ENCODE data around the gene CACNA2D2.

Gene CACNA2D2

DNA sequence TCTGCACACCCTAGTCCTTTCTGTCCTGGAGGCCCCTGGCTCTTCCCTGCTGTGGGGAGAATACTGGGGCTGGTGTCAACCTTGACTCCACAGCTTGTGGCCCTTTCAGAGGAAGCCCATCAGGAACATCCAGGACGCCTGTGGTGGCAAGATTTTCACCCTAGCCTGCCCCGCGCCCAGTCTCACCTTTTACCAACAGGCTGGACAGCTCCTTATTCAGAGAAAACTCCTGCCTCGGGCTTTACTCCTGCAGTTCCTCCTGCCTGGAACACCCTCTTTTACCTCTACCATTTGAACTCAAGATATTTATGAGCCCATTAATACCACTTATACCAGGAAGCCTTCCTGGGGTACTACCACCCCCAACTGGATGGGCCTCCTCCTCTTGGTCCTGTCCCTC, 2.7 kb upstream of the CACNA2D2 start:
- no peak overlapping the region for H3K9ac ChIP-seq (ENCODE audit: low read depth, low read length)
- no peak for ATAC-seq (ENCODE audit: insufficient read depth, low read depth)
- no peak overlapping the region for H3K27ac ChIP-seq (ENCODE audit: low read length)
- H3K4me2 ChIP-seq (ENCODE audit: insufficient read depth, low read length) = no peak overlapping the region
- TF ChIP-seq, protein P1, sequence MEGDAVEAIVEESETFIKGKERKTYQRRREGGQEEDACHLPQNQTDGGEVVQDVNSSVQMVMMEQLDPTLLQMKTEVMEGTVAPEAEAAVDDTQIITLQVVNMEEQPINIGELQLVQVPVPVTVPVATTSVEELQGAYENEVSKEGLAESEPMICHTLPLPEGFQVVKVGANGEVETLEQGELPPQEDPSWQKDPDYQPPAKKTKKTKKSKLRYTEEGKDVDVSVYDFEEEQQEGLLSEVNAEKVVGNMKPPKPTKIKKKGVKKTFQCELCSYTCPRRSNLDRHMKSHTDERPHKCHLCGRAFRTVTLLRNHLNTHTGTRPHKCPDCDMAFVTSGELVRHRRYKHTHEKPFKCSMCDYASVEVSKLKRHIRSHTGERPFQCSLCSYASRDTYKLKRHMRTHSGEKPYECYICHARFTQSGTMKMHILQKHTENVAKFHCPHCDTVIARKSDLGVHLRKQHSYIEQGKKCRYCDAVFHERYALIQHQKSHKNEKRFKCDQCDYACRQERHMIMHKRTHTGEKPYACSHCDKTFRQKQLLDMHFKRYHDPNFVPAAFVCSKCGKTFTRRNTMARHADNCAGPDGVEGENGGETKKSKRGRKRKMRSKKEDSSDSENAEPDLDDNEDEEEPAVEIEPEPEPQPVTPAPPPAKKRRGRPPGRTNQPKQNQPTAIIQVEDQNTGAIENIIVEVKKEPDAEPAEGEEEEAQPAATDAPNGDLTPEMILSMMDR (IDR thresholded peaks at IDR 0.05; ENCODE audit: borderline replicate concordance, extremely low read depth, low read length, poor library complexity, severe bottlenecking) = no peak
- no peak for TF ChIP-seq EZH2 (IDR thresholded peaks at IDR 0.05; ENCODE audit: borderline replicate concordance, low read depth, low read length, severe bottlenecking)
- H3K27me3 ChIP-seq (ENCODE audit: insufficient read depth, low read length, poor library complexity) = peaks cover 64% of the 10 kb centered on the region
- no peaks in the 10 kb centered on the region for H3K4me1 ChIP-seq (ENCODE audit: insufficient read depth, low read length)
- no peak overlapping the region for H2AFZ ChIP-seq (ENCODE audit: low read depth, low read length)
- peaks cover 27% of the 10 kb centered on the region for H4K20me1 ChIP-seq (ENCODE audit: insufficient read depth, low read length)
- no peak for DNase-seq
- no peaks in the 10 kb centered on the region for H3K36me3 ChIP-seq (ENCODE audit: insufficient read depth, low read length)
- no peaks in the 10 kb centered on the region for H3K79me2 ChIP-seq (ENCODE audit: insufficient read depth, low read length)
- H3K4me3 ChIP-seq (ENCODE audit: low read depth in 1 of 2, low read length in 2 of 2) = no peak overlapping the region
- H3K9me3 ChIP-seq (ENCODE audit: insufficient read depth, low read length, severe bottlenecking) = no peaks in the 10 kb centered on the region

DNA sequence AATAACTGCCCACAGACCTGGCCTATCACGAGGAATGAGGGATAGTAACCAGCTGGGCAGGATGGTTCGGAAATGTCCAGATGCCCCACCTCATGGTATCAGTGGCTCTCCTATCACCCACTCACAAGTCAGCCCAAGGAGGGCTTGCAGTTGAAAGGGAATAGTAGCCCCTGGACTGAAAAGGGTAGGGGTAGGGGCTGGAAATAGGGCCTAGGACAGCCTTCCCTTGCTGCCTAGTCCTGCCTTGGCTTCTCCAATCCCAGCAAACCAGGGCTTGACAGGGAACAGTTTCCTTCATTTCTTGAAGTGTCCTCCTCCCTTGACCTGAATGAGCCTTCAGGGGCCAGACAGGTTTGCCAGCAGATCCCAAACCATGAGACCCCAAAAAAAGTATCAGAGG, 1.2 kb upstream of the CACNA2D2 start:
- Histone ChIP-seq H3K9me3 (ENCODE audit: insufficient read depth, low read length, severe bottlenecking) (no peaks in the 10 kb centered on the region), H3K4me3 (ENCODE audit: low read depth in 1 of 2, low read length in 2 of 2) (no peak overlapping the region), H3K4me1 (ENCODE audit: insufficient read depth, low read length) (no peaks in the 10 kb centered on the region), H3K36me3 (ENCODE audit: insufficient read depth, low read length) (no peaks in the 10 kb centered on the region), H3K79me2 (ENCODE audit: insufficient read depth, low read length) (no peaks in the 10 kb centered on the region), H3K27me3 (ENCODE audit: insufficient read depth, low read length, poor library complexity) (peaks cover 58% of the 10 kb centered on the region), H3K27ac (ENCODE audit: low read length) (no peak overlapping the region), H3K9ac (ENCODE audit: low read depth, low read length) (no peak overlapping the region), H2AFZ (ENCODE audit: low read depth, low read length) (no peak overlapping the region), H3K4me2 (ENCODE audit: insufficient read depth, low read length) (no peak overlapping the region), H4K20me1 (ENCODE audit: insufficient read depth, low read length) (peaks cover 23% of the 10 kb centered on the region)
- no peak for ATAC-seq (ENCODE audit: insufficient read depth, low read depth)
- TF ChIP-seq, protein P1 (IDR thresholded peaks at IDR 0.05; ENCODE audit: borderline replicate concordance, extremely low read depth, low read length, poor library complexity, severe bottlenecking) = no peak
- TF ChIP-seq EZH2 (IDR thresholded peaks at IDR 0.05; ENCODE audit: borderline replicate concordance, low read depth, low read length, severe bottlenecking) = no peak
- no peak for DNase-seq

DNA sequence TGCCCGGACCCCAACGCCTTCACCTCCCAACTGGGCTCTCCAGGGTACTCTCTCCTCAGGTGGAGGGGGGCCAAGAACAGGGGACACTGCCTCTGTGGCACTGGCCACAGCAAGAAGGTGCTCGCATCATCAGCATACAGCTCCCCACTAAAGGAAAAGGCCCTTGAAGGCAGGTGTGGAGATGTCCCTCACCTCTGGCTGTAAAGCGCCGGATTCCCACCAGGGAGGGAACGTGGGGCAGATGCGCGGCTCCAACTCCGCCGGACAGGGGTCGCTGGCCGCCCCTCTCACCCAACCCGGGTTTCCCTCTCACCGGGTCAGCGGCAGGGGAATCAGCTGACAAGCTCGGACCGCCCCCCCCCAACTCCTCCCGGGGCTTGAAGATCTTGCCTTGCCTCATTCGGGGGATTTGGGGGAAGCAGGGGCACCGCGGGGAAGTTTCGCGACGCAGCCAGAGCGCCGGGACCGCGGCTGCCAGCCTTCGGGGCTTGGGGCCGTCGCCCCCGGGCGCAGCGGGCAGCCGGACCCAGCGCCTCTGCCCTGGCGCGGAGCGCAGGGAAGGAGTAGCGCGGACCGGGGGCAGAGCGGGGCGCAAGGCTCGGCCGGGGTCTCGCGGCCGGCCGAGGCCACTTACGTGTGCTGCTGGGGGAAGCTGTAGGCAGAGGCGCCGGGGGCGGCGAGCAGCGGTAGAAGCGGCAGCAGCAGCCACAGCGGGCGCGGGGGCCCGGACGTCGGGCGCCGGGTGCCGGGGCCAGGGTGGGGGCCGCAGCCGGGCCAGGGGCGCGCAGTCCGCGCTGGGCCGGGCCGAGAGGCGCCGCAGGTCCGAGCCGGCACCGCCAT, 630 bp downstream of the CACNA2D2 start:
- H3K27me3 ChIP-seq (ENCODE audit: insufficient read depth, low read length, poor library complexity) = peaks cover 53% of the 10 kb centered on the region
- no peaks in the 10 kb centered on the region for H3K4me1 ChIP-seq (ENCODE audit: insufficient read depth, low read length)
- ATAC-seq (ENCODE audit: insufficient read depth, low read depth) = peak; percentile 27
- no peak overlapping the region for H3K27ac ChIP-seq (ENCODE audit: low read length)
- H3K4me2 ChIP-seq (ENCODE audit: insufficient read depth, low read length) = no peak overlapping the region; the same call in 1 of the 2 replicates
- no peak overlapping the region for H3K4me3 ChIP-seq (ENCODE audit: low read depth in 1 of 2, low read length in 2 of 2)
- no peak overlapping the region for H3K9ac ChIP-seq (ENCODE audit: low read depth, low read length)
- no peak for DNase-seq
- H3K79me2 ChIP-seq (ENCODE audit: insufficient read depth, low read length) = no peaks in the 10 kb centered on the region
- H4K20me1 ChIP-seq (ENCODE audit: insufficient read depth, low read length) = peaks cover 18% of the 10 kb centered on the region; the same call in 1 of the 2 replicates
- H3K36me3 ChIP-seq (ENCODE audit: insufficient read depth, low read length) = no peaks in the 10 kb centered on the region
- no peaks in the 10 kb centered on the region for H3K9me3 ChIP-seq (ENCODE audit: insufficient read depth, low read length, severe bottlenecking)
- TF ChIP-seq, protein P1 (IDR thresholded peaks at IDR 0.05; ENCODE audit: borderline replicate concordance, extremely low read depth, low read length, poor library complexity, severe bottlenecking) = no peak
- no peak for TF ChIP-seq EZH2 (IDR thresholded peaks at IDR 0.05; ENCODE audit: borderline replicate concordance, low read depth, low read length, severe bottlenecking)
- H2AFZ ChIP-seq (ENCODE audit: low read depth, low read length) = no peak overlapping the region

Data from DND-41 (cell line).